ENCODE results near the gene STOML2. TPM values are rescaled to one million over a fixed set of nuclear protein-coding genes. Genes with fewer than 3 reads are reported as not detected.
A peak's percentile ranks its signal among the peaks of the same experiment; 100 is the strongest.

STOML2 gene
- total RNA-seq, 1 experiment from 2014 or later: 97.3 TPM

DNA sequence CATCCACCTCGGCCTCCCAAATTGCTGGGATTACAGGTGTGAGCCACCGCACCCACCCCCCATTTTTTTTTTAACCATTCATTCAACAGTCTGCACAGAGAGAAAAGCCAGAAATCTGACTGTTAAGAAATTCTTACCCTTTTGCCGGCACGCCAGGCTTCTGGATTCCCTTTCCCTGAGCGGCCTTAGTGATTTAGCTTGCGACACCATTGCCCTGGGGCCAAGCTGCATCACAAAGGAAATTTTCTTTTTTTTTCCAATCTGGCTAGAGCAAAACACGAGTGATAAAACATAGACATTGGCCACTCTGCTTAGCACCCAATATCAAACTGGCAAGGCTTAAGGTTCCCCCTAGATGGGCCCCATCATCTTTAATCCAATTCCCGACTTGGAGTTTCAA is 33.9 kb upstream of the STOML2 start:
- intact Hi-C loops (cut with micrococcal nuclease; ENCODE audit: unreplicated experiment): no loop called here
- Mint-ChIP-seq H3K4me3 (ENCODE audit: low read depth, unreplicated experiment) (no peak overlapping the region), H3K9me3 (ENCODE audit: low read depth, unreplicated experiment) (peaks cover 5% of the 10 kb centered on the region), H3K36me3 (ENCODE audit: insufficient read depth, unreplicated experiment) (no peaks in the 10 kb centered on the region), H3K27ac (ENCODE audit: unreplicated experiment) (no peak overlapping the region), H3K4me1 (ENCODE audit: low read depth, unreplicated experiment) (no peaks in the 10 kb centered on the region), H3K27me3 (ENCODE audit: unreplicated experiment) (no peaks in the 10 kb centered on the region)
- BruUV-seq (replicated peaks): no TSS peak
- CTCF ChIA-PET: no interaction called here
- TF ChIP-seq, protein P1, sequence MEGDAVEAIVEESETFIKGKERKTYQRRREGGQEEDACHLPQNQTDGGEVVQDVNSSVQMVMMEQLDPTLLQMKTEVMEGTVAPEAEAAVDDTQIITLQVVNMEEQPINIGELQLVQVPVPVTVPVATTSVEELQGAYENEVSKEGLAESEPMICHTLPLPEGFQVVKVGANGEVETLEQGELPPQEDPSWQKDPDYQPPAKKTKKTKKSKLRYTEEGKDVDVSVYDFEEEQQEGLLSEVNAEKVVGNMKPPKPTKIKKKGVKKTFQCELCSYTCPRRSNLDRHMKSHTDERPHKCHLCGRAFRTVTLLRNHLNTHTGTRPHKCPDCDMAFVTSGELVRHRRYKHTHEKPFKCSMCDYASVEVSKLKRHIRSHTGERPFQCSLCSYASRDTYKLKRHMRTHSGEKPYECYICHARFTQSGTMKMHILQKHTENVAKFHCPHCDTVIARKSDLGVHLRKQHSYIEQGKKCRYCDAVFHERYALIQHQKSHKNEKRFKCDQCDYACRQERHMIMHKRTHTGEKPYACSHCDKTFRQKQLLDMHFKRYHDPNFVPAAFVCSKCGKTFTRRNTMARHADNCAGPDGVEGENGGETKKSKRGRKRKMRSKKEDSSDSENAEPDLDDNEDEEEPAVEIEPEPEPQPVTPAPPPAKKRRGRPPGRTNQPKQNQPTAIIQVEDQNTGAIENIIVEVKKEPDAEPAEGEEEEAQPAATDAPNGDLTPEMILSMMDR (IDR thresholded peaks at IDR 0.05; ENCODE audit: unreplicated experiment): no peak
- DNase-seq: no peak

DNA sequence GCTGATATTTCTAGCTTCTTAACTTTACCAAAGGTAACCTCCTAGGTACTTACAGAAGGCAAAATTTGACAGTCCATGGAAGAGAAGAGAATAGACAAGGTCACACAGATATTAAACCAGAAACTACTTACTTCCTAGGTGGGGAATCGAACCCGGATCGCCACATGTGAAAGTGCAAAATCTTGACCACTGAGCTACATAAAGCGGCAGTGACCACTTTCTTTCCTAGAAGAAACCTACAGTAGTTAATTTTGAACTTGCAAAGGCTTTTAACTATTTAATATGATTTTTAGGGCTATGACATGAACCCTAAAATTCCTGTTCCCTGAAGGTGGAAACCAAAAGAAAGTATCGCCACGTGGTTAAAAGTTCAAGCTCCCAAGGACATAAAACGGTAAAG is 33.1 kb upstream of the STOML2 start:
- H3K27ac Mint-ChIP-seq (ENCODE audit: unreplicated experiment): no peak overlapping the region
- no TSS peak for BruUV-seq (replicated peaks)
- CTCF ChIA-PET: interaction anchor here (0.6 kb wide), 1 partner anchor 338 kb away, joined by 4 read pairs; no protein-coding TSS in a partner anchor

DNA sequence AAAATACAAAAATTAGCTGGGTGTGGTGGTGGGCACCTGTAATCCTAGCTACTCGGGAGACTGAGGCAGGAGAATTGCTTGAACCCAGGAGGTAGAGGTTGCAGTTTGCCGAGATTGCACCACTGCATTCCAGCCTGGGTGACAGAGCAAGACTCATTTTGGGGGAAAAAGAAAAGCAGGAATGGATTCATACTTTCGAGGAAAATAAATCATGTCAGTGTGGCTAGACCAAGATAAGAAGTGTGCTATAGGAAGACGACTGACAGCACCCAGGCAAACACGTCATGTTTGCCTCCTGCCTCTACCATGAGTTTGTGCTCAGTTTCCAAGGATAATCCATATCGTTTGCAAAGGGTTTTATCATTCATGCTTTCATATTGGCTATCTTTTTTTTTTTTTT is 32.0 kb upstream of the STOML2 start:
- Mint-ChIP-seq H3K36me3 (ENCODE audit: insufficient read depth, unreplicated experiment) (no peaks in the 10 kb centered on the region), H3K9me3 (ENCODE audit: low read depth, unreplicated experiment) (peaks cover 3% of the 10 kb centered on the region), H3K4me3 (ENCODE audit: low read depth, unreplicated experiment) (no peak overlapping the region), H3K27ac (ENCODE audit: unreplicated experiment) (no peak overlapping the region), H3K27me3 (ENCODE audit: unreplicated experiment) (no peaks in the 10 kb centered on the region), H3K4me1 (ENCODE audit: low read depth, unreplicated experiment) (no peaks in the 10 kb centered on the region)
- CTCF ChIA-PET: no interaction called here
- intact Hi-C loops (cut with micrococcal nuclease; ENCODE audit: unreplicated experiment): no loop called here
- no TSS peak for BruUV-seq (replicated peaks)
- TF ChIP-seq, protein P1 (IDR thresholded peaks at IDR 0.05; ENCODE audit: unreplicated experiment): no peak
- no peak for DNase-seq

More for the DNA sequence above, 33.1 kb upstream of the STOML2 start:
- no peaks in the 10 kb centered on the region for H3K36me3 Mint-ChIP-seq (ENCODE audit: insufficient read depth, unreplicated experiment)
- H3K27me3 Mint-ChIP-seq (ENCODE audit: unreplicated experiment): no peaks in the 10 kb centered on the region
- TF ChIP-seq, protein P1 (IDR thresholded peaks at IDR 0.05; ENCODE audit: unreplicated experiment): no peak
- intact Hi-C loops (cut with micrococcal nuclease; ENCODE audit: unreplicated experiment): no loop called here
- DNase-seq: no peak
- H3K9me3 Mint-ChIP-seq (ENCODE audit: low read depth, unreplicated experiment): peaks cover 5% of the 10 kb centered on the region
- no peak overlapping the region for H3K4me3 Mint-ChIP-seq (ENCODE audit: low read depth, unreplicated experiment)
- no peaks in the 10 kb centered on the region for H3K4me1 Mint-ChIP-seq (ENCODE audit: low read depth, unreplicated experiment)

GRCh38 chr9:35116898-35117551 is 14.1 kb upstream of the STOML2 start:
- H3K36me3 Mint-ChIP-seq (ENCODE audit: insufficient read depth, unreplicated experiment): peaks cover 40% of the 10 kb centered on the region
- CTCF ChIA-PET: interaction anchor here (0.9 to 2.4 kb wide), 5 partner anchors 45 to 360 kb away, joined by 3 to 34 read pairs (median 5); partner anchors contain the start of gene UNC13B
- H3K27ac Mint-ChIP-seq (ENCODE audit: unreplicated experiment): peak overlapping the region; percentile 61
- peaks cover 2% of the 10 kb centered on the region for H3K9me3 Mint-ChIP-seq (ENCODE audit: low read depth, unreplicated experiment)
- intact Hi-C loops (cut with micrococcal nuclease; ENCODE audit: unreplicated experiment): loop anchor here (1.0 kb wide), 2 partner anchors 141 to 360 kb away; no protein-coding TSS in a partner anchor
- H3K27me3 Mint-ChIP-seq (ENCODE audit: unreplicated experiment): no peaks in the 10 kb centered on the region
- BruUV-seq (replicated peaks): no TSS peak
- TF ChIP-seq, protein P1 (IDR thresholded peaks at IDR 0.05; ENCODE audit: unreplicated experiment): peak; percentile 70
- peaks cover 26% of the 10 kb centered on the region for H3K4me1 Mint-ChIP-seq (ENCODE audit: low read depth, unreplicated experiment)
- H3K4me3 Mint-ChIP-seq (ENCODE audit: low read depth, unreplicated experiment): peak overlapping the region; percentile 89
- peak; percentile 85 for DNase-seq

All from Calu3 (cell line).